Left lung (tissue), 10 donors: ENCODE data around the gene MCM6. TPM values are rescaled to one million over a fixed set of nuclear protein-coding genes. Genes with fewer than 3 reads are reported as not detected.
A peak's percentile ranks its signal among the peaks of the same experiment; 100 is the strongest.
"Not testable (repeated sequence)": the region's sequence is repeated elsewhere in the genome, so short reads cannot be mapped to it uniquely, and the experiment has no call there.

Experiments used
- ATAC-seq: fragments of 200-7000 bp; cut with Tn5 transposase; one replicate; pipeline ENCODE4 v1.9.1; 2020; ENCODE audit warnings: moderate library complexity
- DNase-seq, 4 donors: peaks; one replicate each; pipeline ENCODE4 v3.0.0-alpha.2; 2013 to 2020
- H3K27ac ChIP-seq, 2 donors: fragments of 200-600 bp; sonication (generic) in 1 of 2; one replicate each; pipeline versions ENCODE4 v1.5.0 to v1.8.0; 2020 to 2021
- H3K27me3 ChIP-seq, 2 donors: fragments of 200-600 bp; sonication (generic) in 1 of 2; one replicate each; pipeline versions ENCODE4 v1.5.0 to v1.8.0; 2020 to 2021
- H3K36me3 ChIP-seq, 2 donors: fragments of 200-600 bp; sonication (generic) in 1 of 2; one replicate each; pipeline versions ENCODE4 v1.5.0 to v1.8.0; 2020 to 2021
- H3K4me1 ChIP-seq, 2 donors: fragments of 200-600 bp; one replicate each; pipeline ENCODE4 v1.8.0; 2021
- H3K4me3 ChIP-seq, 2 donors: fragments of 200-600 bp; sonication (generic) in 1 of 2; one replicate each; pipeline versions ENCODE4 v1.5.0 to v1.8.0; 2020 to 2021; ENCODE audit warnings: mild to moderate bottlenecking in 1 of 2
- H3K9me3 ChIP-seq, 2 donors: fragments of 200-600 bp; sonication (generic) in 1 of 2; one replicate each; pipeline versions ENCODE4 v1.5.0 to v1.8.0; 2020 to 2021
- intact Hi-C, 2 donors: fragments of 100-400 bp; cut with DNase I; formaldehyde crosslinking; loops; one replicate each; pipeline versions ENCODE4 v1.11.2 to v1.14.2; 2022
- polyA plus RNA-seq, 6 donors: library from polyadenylated mRNA; unstranded; fragments of 120-200 nt; gene quantifications; one replicate each; pipeline ENCODE4 v1.2.1, GENCODE V29; 2013; ENCODE audit not compliant: insufficient read length in 6 of 6
- total RNA-seq, 2 donors: library from RNA; stranded (reverse); fragmentation: NEBNext Ultra II Directional; extraction: Animal tissue kit (Norgen Biotek cat#: 25700); gene quantifications; one replicate each; pipeline ENCODE4 v1.2.1, GENCODE V29; 2021
- TF ChIP-seq, protein P1 (sequence below), 2 donors: fragments of 200-600 bp; sonication (generic) in 1 of 2; IDR thresholded peaks; one replicate each; pipeline versions ENCODE4 v1.5.0 to v1.8.0; 2021; ENCODE audit warnings: antibody characterized with exemption in 2 of 2
- donor health status: DM: no; HTN: yes; CAD: no.
- donor health status: DM: no; HTN: no; CAD: no.

Gene MCM6
- total and polyA plus RNA-seq, 8 donors = 21.1 to 60.8 (median 50.1) TPM

DNA sequence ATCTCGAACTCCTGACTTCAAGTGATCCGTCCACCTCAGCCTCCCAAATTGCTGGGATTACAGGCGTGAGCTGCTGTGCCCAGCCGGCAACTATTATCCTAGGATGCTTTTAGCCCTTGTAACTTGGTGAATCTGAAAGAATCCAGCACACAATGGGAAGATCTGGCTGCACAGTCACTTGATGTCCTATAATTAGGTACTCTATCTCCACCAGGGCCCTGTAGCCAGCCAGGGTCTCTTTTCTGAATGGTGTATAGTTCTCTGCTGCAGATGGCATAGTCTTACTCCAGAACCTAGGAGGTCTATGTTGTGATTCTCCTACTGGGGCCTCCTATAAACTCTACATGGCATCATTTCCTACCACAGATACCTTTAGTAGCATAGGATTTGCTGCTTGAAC, 13.9 kb upstream of the MCM6 start:
- no peak for DNase-seq
- Histone ChIP-seq H3K9me3 (no peaks in the 10 kb centered on the region), H3K4me3 (no peak overlapping the region), H3K27ac (peak overlapping the region in 1 of 2 donors; percentile 37), H3K36me3 (no peaks in the 10 kb centered on the region), H3K4me1 (peaks cover 0 to 11% of the 10 kb centered on the region in 2 donors), H3K27me3 (peaks cover 0 to 5% of the 10 kb centered on the region in 2 donors)
- TF ChIP-seq, protein P1, sequence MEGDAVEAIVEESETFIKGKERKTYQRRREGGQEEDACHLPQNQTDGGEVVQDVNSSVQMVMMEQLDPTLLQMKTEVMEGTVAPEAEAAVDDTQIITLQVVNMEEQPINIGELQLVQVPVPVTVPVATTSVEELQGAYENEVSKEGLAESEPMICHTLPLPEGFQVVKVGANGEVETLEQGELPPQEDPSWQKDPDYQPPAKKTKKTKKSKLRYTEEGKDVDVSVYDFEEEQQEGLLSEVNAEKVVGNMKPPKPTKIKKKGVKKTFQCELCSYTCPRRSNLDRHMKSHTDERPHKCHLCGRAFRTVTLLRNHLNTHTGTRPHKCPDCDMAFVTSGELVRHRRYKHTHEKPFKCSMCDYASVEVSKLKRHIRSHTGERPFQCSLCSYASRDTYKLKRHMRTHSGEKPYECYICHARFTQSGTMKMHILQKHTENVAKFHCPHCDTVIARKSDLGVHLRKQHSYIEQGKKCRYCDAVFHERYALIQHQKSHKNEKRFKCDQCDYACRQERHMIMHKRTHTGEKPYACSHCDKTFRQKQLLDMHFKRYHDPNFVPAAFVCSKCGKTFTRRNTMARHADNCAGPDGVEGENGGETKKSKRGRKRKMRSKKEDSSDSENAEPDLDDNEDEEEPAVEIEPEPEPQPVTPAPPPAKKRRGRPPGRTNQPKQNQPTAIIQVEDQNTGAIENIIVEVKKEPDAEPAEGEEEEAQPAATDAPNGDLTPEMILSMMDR (IDR thresholded peaks at IDR 0.05) = no peak
- intact Hi-C loops = no loop called here
- ATAC-seq = no peak

DNA sequence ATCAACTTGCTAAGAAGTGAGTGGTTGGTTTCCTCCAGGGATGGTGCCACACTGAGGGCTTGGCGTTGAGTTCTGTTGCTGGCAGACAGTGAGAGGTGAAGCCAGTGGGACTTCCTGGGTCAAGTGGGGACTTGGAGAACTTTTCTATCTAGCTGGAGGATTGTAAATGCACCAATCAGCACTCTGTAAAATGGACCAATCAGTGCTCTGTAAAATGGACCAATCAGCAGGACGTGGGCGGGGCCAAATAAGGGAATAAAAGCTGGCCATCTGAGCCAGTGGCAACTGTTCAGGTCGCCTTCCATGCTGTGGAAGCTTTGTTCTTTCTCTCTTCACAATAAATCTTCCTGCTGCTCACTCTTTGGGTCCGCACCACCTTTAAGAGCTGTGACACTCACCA, 12.3 kb upstream of the MCM6 start:
- H3K27ac ChIP-seq, ATAC-seq, H3K36me3 ChIP-seq, H3K9me3 ChIP-seq, intact Hi-C loops, DNase-seq, H3K27me3 ChIP-seq, H3K4me3 ChIP-seq: not testable (repeated sequence)
- peaks cover 0 to 11% of the 10 kb centered on the region in 2 donors for H3K4me1 ChIP-seq

DNA sequence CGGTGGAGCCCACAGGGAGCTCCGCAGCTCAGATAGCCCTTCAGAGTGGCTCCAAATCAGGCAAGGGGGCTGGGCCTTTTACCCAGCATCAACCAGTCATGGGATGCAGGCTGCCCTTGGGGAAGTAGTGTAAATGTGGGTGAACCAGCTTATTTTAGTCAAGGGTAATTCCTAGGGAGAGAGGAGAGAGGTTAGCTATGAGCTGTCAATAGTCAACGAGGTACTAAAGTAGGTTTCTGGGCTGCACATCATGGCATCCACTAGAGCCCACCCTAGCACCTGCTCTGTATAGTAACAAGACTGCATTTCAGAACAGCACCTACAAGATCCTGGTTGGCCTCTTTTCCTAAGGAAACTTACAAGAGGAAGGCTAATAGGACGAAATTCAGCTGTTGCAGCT, 9.5 kb upstream of the MCM6 start:
- no peaks in the 10 kb centered on the region for H3K9me3 ChIP-seq
- no peak overlapping the region for H3K27ac ChIP-seq
- intact Hi-C loops = no loop called here
- no peaks in the 10 kb centered on the region for H3K36me3 ChIP-seq
- H3K4me1 ChIP-seq = no peaks in the 10 kb centered on the region
- DNase-seq (no peak), ATAC-seq (no peak)
- no peak overlapping the region for H3K4me3 ChIP-seq
- TF ChIP-seq, protein P1 (IDR thresholded peaks at IDR 0.05) = no peak
- H3K27me3 ChIP-seq = peaks cover 0 to 5% of the 10 kb centered on the region in 2 donors

DNA sequence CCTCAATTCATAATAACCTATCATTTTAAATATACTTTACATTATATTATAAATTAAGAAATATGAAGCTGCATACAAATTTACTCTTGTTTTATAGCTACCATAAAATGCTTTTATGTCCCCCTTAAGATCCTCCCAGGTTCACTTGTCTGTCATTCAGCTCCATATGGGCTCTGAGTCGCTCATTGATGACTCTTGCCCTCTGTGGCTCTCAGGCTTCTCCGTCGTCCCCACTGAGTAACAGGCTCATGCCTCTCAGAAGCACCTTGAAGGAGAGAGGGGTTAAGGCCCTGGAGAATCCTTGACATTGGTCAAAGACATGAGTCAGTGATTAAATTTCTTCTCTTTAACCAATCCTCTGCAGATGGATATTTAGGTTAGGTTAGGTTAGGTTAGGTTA, 6.2 kb upstream of the MCM6 start:
- H3K9me3 ChIP-seq = no peaks in the 10 kb centered on the region
- TF ChIP-seq, protein P1 (IDR thresholded peaks at IDR 0.05) = no peak
- H3K4me1 ChIP-seq = no peaks in the 10 kb centered on the region
- H3K27me3 ChIP-seq = peaks cover 0 to 5% of the 10 kb centered on the region in 2 donors
- no peak overlapping the region for H3K27ac ChIP-seq
- H3K4me3 ChIP-seq = no peak overlapping the region
- DNase-seq = no peak
- ATAC-seq = no peak
- intact Hi-C loops = no loop called here
- no peaks in the 10 kb centered on the region for H3K36me3 ChIP-seq

DNA sequence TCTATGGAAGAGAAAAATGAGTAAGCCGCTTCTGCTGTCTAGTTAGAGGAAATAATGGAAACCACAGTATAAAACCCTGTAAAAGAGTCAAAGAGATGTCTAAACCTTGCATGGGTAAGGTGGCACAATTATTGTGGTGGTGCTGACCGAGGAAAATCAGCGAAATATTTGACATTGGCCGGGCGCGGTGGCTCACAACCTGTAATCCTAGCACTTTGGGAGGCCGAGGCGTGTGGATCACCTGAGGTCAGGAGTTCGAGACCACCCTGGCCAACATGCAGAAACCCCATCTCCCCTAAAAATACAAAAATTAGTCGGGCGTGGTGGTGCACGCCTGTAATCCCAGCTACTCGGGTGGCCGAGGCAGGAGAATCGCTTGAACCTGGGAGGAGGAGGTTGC, 527 bp upstream of the MCM6 start:
- peak overlapping the region; percentile 51 to 81 for H3K27ac ChIP-seq
- intact Hi-C loops, H3K9me3 ChIP-seq, DNase-seq, H3K27me3 ChIP-seq, H3K36me3 ChIP-seq, ATAC-seq: not testable (repeated sequence)
- peaks cover 0 to 22% of the 10 kb centered on the region in 2 donors for H3K4me1 ChIP-seq
- H3K4me3 ChIP-seq = peak overlapping the region; percentile 84 to 90

DNA sequence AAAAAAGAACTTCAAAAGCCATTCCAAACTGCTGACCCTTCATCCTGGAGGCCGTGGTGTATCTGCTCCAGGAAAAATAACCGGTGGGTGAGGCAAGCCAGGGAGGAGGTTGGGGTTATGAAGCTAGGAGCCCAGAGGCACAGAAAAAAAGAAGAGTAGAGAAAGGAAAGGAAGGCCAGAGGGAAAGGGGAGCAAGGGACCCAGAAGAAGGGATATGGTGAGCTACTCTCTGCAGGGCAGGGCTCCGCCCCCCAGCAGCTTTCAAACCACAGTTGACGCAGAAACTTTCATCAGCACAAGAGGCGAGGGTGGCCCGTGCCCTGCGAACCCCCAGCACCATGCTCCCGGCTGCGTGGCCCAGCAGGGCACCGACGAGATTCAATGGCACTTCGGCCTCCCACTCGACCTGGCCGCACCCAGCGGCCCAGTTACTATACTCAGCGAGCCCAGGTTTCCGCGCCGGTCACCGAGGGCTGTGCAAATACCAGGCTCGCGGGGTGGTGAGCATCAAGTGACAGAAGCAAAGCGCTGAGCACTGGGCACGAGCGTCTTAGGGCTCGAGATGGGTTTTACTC, 665 bp downstream of the MCM6 start:
- DNase-seq = peak; percentile 32 to 86 (median 60)
- no peaks in the 10 kb centered on the region for H3K27me3 ChIP-seq
- H3K36me3 ChIP-seq = peaks cover 0 to 19% of the 10 kb centered on the region in 2 donors
- peaks cover 0 to 22% of the 10 kb centered on the region in 2 donors for H3K4me1 ChIP-seq
- peak overlapping the region; percentile 81 to 88 for H3K27ac ChIP-seq
- intact Hi-C loops = no loop called here
- TF ChIP-seq, protein P1 (IDR thresholded peaks at IDR 0.05) = no peak
- peak overlapping the region; percentile 84 to 90 for H3K4me3 ChIP-seq
- no peaks in the 10 kb centered on the region for H3K9me3 ChIP-seq
- ATAC-seq = peak; percentile 75
